ENCODE measurements around the gene GALNT18.

GALNT18 gene

GRCh38 chr11:11245453-11245852, 376.4 kb downstream of the GALNT18 start:
- Histone ChIP-seq H3K27me3 (ENCODE audit: insufficient read depth, low read length) (peaks cover 51% of the 10 kb centered on the region), H2AFZ (ENCODE audit: low read length, unreplicated experiment) (no peak overlapping the region), H3K4me3 (ENCODE audit: low read depth, low read length) (no peak overlapping the region), H3K27ac (ENCODE audit: low read depth, low read length) (no peak overlapping the region), H3K36me3 (ENCODE audit: insufficient read depth, low read length) (no peaks in the 10 kb centered on the region), H3K4me1 (ENCODE audit: control insufficient read depth, insufficient read depth, low read length, unreplicated experiment) (no peaks in the 10 kb centered on the region), H3K79me2 (ENCODE audit: control insufficient read depth, insufficient read depth, low read length, unreplicated experiment) (no peaks in the 10 kb centered on the region)

- Histone ChIP-seq H3K79me2 (ENCODE audit: control insufficient read depth, insufficient read depth, low read length, unreplicated experiment) (no peaks in the 10 kb centered on the region), H3K4me3 (ENCODE audit: low read depth, low read length) (no peak overlapping the region), H3K27ac (ENCODE audit: low read depth, low read length) (no peak overlapping the region), H3K36me3 (ENCODE audit: insufficient read depth, low read length) (no peaks in the 10 kb centered on the region), H2AFZ (ENCODE audit: low read length, unreplicated experiment) (no peak overlapping the region), H3K4me1 (ENCODE audit: control insufficient read depth, insufficient read depth, low read length, unreplicated experiment) (no peaks in the 10 kb centered on the region), H3K27me3 (ENCODE audit: insufficient read depth, low read length) (peaks cover 47% of the 10 kb centered on the region)
These were observed 377.2 kb downstream of the GALNT18 start for GRCh38 chr11:11244470-11245080.

GRCh38 chr11:11243590-11244469, 378.0 kb downstream of the GALNT18 start:
- H2AFZ ChIP-seq (ENCODE audit: low read length, unreplicated experiment): no peak overlapping the region
- no peak overlapping the region for H3K4me3 ChIP-seq (ENCODE audit: low read depth, low read length)
- peaks cover 39% of the 10 kb centered on the region for H3K27me3 ChIP-seq (ENCODE audit: insufficient read depth, low read length)
- H3K36me3 ChIP-seq (ENCODE audit: insufficient read depth, low read length): no peaks in the 10 kb centered on the region
- no peaks in the 10 kb centered on the region for H3K4me1 ChIP-seq (ENCODE audit: control insufficient read depth, insufficient read depth, low read length, unreplicated experiment)
- no peak overlapping the region for H3K27ac ChIP-seq (ENCODE audit: low read depth, low read length)
- no peaks in the 10 kb centered on the region for H3K79me2 ChIP-seq (ENCODE audit: control insufficient read depth, insufficient read depth, low read length, unreplicated experiment)

- H3K27me3 ChIP-seq (ENCODE audit: insufficient read depth, low read length): peaks cover 39% of the 10 kb centered on the region
- H2AFZ ChIP-seq (ENCODE audit: low read length, unreplicated experiment): no peak overlapping the region
- H3K36me3 ChIP-seq (ENCODE audit: insufficient read depth, low read length): no peaks in the 10 kb centered on the region
- H3K4me3 ChIP-seq (ENCODE audit: low read depth, low read length): no peak overlapping the region
- no peak overlapping the region for H3K27ac ChIP-seq (ENCODE audit: low read depth, low read length)
- H3K4me1 ChIP-seq (ENCODE audit: control insufficient read depth, insufficient read depth, low read length, unreplicated experiment): no peaks in the 10 kb centered on the region
- no peaks in the 10 kb centered on the region for H3K79me2 ChIP-seq (ENCODE audit: control insufficient read depth, insufficient read depth, low read length, unreplicated experiment)
These were observed 378.6 kb downstream of the GALNT18 start for GRCh38 chr11:11243209-11243589.

GRCh38 chr11:11241284-11241683, 380.5 kb downstream of the GALNT18 start:
- Histone ChIP-seq H3K27ac (ENCODE audit: low read depth, low read length) (no peak overlapping the region), H3K36me3 (ENCODE audit: insufficient read depth, low read length) (no peaks in the 10 kb centered on the region), H3K4me3 (ENCODE audit: low read depth, low read length) (no peak overlapping the region), H3K27me3 (ENCODE audit: insufficient read depth, low read length) (peaks cover 39% of the 10 kb centered on the region), H3K79me2 (ENCODE audit: control insufficient read depth, insufficient read depth, low read length, unreplicated experiment) (no peaks in the 10 kb centered on the region), H3K4me1 (ENCODE audit: control insufficient read depth, insufficient read depth, low read length, unreplicated experiment) (no peaks in the 10 kb centered on the region), H2AFZ (ENCODE audit: low read length, unreplicated experiment) (no peak overlapping the region)

GRCh38 chr11:11239959-11240358, 381.8 kb downstream of the GALNT18 start:
- no peak overlapping the region for H3K4me3 ChIP-seq (ENCODE audit: low read depth, low read length)
- no peaks in the 10 kb centered on the region for H3K79me2 ChIP-seq (ENCODE audit: control insufficient read depth, insufficient read depth, low read length, unreplicated experiment)
- H3K27ac ChIP-seq (ENCODE audit: low read depth, low read length): no peak overlapping the region
- H2AFZ ChIP-seq (ENCODE audit: low read length, unreplicated experiment): no peak overlapping the region
- peaks cover 36% of the 10 kb centered on the region for H3K27me3 ChIP-seq (ENCODE audit: insufficient read depth, low read length)
- H3K36me3 ChIP-seq (ENCODE audit: insufficient read depth, low read length): no peaks in the 10 kb centered on the region
- H3K4me1 ChIP-seq (ENCODE audit: control insufficient read depth, insufficient read depth, low read length, unreplicated experiment): no peaks in the 10 kb centered on the region

- Histone ChIP-seq H3K4me1 (ENCODE audit: control insufficient read depth, insufficient read depth, low read length, unreplicated experiment) (no peaks in the 10 kb centered on the region), H3K4me3 (ENCODE audit: low read depth, low read length) (no peak overlapping the region), H3K79me2 (ENCODE audit: control insufficient read depth, insufficient read depth, low read length, unreplicated experiment) (no peaks in the 10 kb centered on the region), H2AFZ (ENCODE audit: low read length, unreplicated experiment) (no peak overlapping the region), H3K36me3 (ENCODE audit: insufficient read depth, low read length) (no peaks in the 10 kb centered on the region), H3K27ac (ENCODE audit: low read depth, low read length) (no peak overlapping the region), H3K27me3 (ENCODE audit: insufficient read depth, low read length) (peaks cover 38% of the 10 kb centered on the region)
These were observed 384.6 kb downstream of the GALNT18 start for GRCh38 chr11:11237070-11237832.

- H3K4me3 ChIP-seq (ENCODE audit: low read depth, low read length): no peak overlapping the region
- no peaks in the 10 kb centered on the region for H3K36me3 ChIP-seq (ENCODE audit: insufficient read depth, low read length)
- no peaks in the 10 kb centered on the region for H3K4me1 ChIP-seq (ENCODE audit: control insufficient read depth, insufficient read depth, low read length, unreplicated experiment)
- H2AFZ ChIP-seq (ENCODE audit: low read length, unreplicated experiment): no peak overlapping the region
- no peak overlapping the region for H3K27ac ChIP-seq (ENCODE audit: low read depth, low read length)
- no peaks in the 10 kb centered on the region for H3K79me2 ChIP-seq (ENCODE audit: control insufficient read depth, insufficient read depth, low read length, unreplicated experiment)
- peaks cover 38% of the 10 kb centered on the region for H3K27me3 ChIP-seq (ENCODE audit: insufficient read depth, low read length)
These were observed 385.2 kb downstream of the GALNT18 start for GRCh38 chr11:11236498-11237059.

GRCh38 chr11:11231763-11232162, 390.0 kb downstream of the GALNT18 start:
- Histone ChIP-seq H3K4me1 (ENCODE audit: control insufficient read depth, insufficient read depth, low read length, unreplicated experiment) (no peaks in the 10 kb centered on the region), H3K27ac (ENCODE audit: low read depth, low read length) (no peak overlapping the region), H3K4me3 (ENCODE audit: low read depth, low read length) (no peak overlapping the region), H2AFZ (ENCODE audit: low read length, unreplicated experiment) (no peak overlapping the region), H3K79me2 (ENCODE audit: control insufficient read depth, insufficient read depth, low read length, unreplicated experiment) (no peaks in the 10 kb centered on the region), H3K36me3 (ENCODE audit: insufficient read depth, low read length) (no peaks in the 10 kb centered on the region), H3K27me3 (ENCODE audit: insufficient read depth, low read length) (peaks cover 66% of the 10 kb centered on the region)

- Histone ChIP-seq H2AFZ (ENCODE audit: low read length, unreplicated experiment) (no peak overlapping the region), H3K27me3 (ENCODE audit: insufficient read depth, low read length) (peaks cover 69% of the 10 kb centered on the region), H3K4me1 (ENCODE audit: control insufficient read depth, insufficient read depth, low read length, unreplicated experiment) (no peaks in the 10 kb centered on the region), H3K4me3 (ENCODE audit: low read depth, low read length) (no peak overlapping the region), H3K27ac (ENCODE audit: low read depth, low read length) (no peak overlapping the region), H3K79me2 (ENCODE audit: control insufficient read depth, insufficient read depth, low read length, unreplicated experiment) (no peaks in the 10 kb centered on the region), H3K36me3 (ENCODE audit: insufficient read depth, low read length) (no peaks in the 10 kb centered on the region)
These were observed 390.8 kb downstream of the GALNT18 start for GRCh38 chr11:11230802-11231562.
